HCT116 (cell line): ENCODE results near the gene FOXP1. TPM values are rescaled to one million over a fixed set of nuclear protein-coding genes. Genes with fewer than 3 reads are reported as not detected.

Experiments used
- ATAC-seq: fragments of 200-7000 bp; cut with Tn5 transposase; 2 replicates; pipeline ENCODE4 v1.9.1; 2020; ENCODE audit warnings: mild to moderate bottlenecking, moderate library complexity
- BruUV-seq: library from RNA; stranded (reverse); fragments of 400-500 nt; replicated peaks from 2 replicates; lab custom pipeline; 2021; lab: Mats Ljungman, UMichigan
- CTCF ChIA-PET: fragments of 300-600 bp; sonication (Branson Sonifier 250); formaldehyde crosslinking; loops from one replicate; lab custom pipeline; 2021; ENCODE audit warnings: antibody characterized with exemption; lab: Charles Lee
- POLR2A ChIA-PET: fragments of 300-600, 350-600 bp; sonication (Branson Sonifier 250); formaldehyde crosslinking; loops from one replicate; lab custom pipeline; 2021; ENCODE audit warnings: antibody characterized with exemption; lab: Charles Lee
- RAD21 ChIA-PET, 2 experiments: fragments of 300-600 bp; sonication (Branson Sonifier 250); formaldehyde crosslinking; loops; one replicate each; lab custom pipeline; 2023; ENCODE audit warnings: low total read pairs in 2 of 2; ENCODE audit not compliant: uncharacterized antibody in 2 of 2, unreplicated experiment in 2 of 2, low non-redundant PET in 1 of 2; lab: Charles Lee
- DNase-seq: peaks from one replicate; pipeline ENCODE4 v3.0.0-alpha.2; 2010; ENCODE audit warnings: low read depth, low spot score
- H2AFZ ChIP-seq: fragments of 200-600 bp; shearing (Covaris generic), sonication (generic); 2 replicates; pipeline ENCODE4 v1.6.1; 2017; ENCODE audit warnings: low read depth, mixed run types, mixed read lengths, antibody characterized with exemption, low read length; ENCODE audit not compliant: poor library complexity, severe bottlenecking
- H3K27ac ChIP-seq: 2 replicates; pipeline ENCODE4 v1.5.1; 2012; ENCODE audit warnings: low read depth, low read length
- H3K27me3 ChIP-seq: fragments of 200-600 bp; sonication (generic); 2 replicates; pipeline ENCODE4 v1.6.1; 2016; ENCODE audit warnings: mixed run types, low read length, mixed read lengths; ENCODE audit not compliant: insufficient read depth
- H3K36me3 ChIP-seq, 2 experiments: fragments of 200-500 bp in 1 of 2; fragments of 200-600 bp in 1 of 2; sonication (Bioruptor generic) in 1 of 2; sonication (generic) in 1 of 2; 2 replicates each; pipeline versions ENCODE4 v1.5.1 to v1.6.1; 2014 to 2016; ENCODE audit warnings: low read length in 2 of 2, inconsistent platforms in 1 of 2, mixed read lengths in 1 of 2, mixed run types in 1 of 2; ENCODE audit not compliant: insufficient read depth in 2 of 2, control insufficient read depth in 1 of 2
- H3K4me1 ChIP-seq, 2 experiments: fragments of 200-600 bp in 1 of 2; sonication (generic) in 1 of 2; 2 replicates each; pipeline versions ENCODE4 v1.5.1 to v1.6.1; 2012 to 2017; ENCODE audit warnings: low read length in 2 of 2, inconsistent platforms in 1 of 2, mild to moderate bottlenecking in 1 of 2, mixed read lengths in 1 of 2, mixed run types in 1 of 2, moderate library complexity in 1 of 2; ENCODE audit not compliant: insufficient read depth in 2 of 2, control insufficient read depth in 1 of 2
- H3K4me2 ChIP-seq: fragments of 200-600 bp; sonication (generic); 2 replicates; pipeline ENCODE4 v1.6.1; 2017; ENCODE audit warnings: mixed run types, low read length, mixed read lengths
- H3K4me3 ChIP-seq, 2 experiments: fragments of 200-600 bp in 1 of 2; sonication (generic) in 1 of 2; replicated peaks in 1 of 2; 2 replicates each; pipeline ENCODE4 v1.5.1; 2011 to 2016; ENCODE audit warnings: low read length in 2 of 2, control low read depth in 1 of 2, low read depth in 1 of 2, mild to moderate bottlenecking in 1 of 2, mixed read lengths in 1 of 2, mixed run types in 1 of 2
- H3K79me2 ChIP-seq: fragments of 200-600 bp; sonication (generic); 2 replicates; pipeline ENCODE4 v1.6.1; 2017; ENCODE audit warnings: mild to moderate bottlenecking, mixed run types, low read length, moderate library complexity, mixed read lengths; ENCODE audit not compliant: insufficient read depth
- H3K9ac ChIP-seq: fragments of 200-600 bp; sonication (generic); 2 replicates; pipeline ENCODE4 v1.6.1; 2016; ENCODE audit warnings: low read length, mixed read lengths
- H3K9me2 ChIP-seq: fragments of 200-600 bp; sonication (generic), shearing (Covaris generic); 2 replicates; pipeline ENCODE4 v1.6.1; 2017; ENCODE audit warnings: mixed run types, mild to moderate bottlenecking, moderate library complexity; ENCODE audit not compliant: insufficient read depth
- H3K9me3 ChIP-seq, 2 experiments: fragments of 200-500 bp in 1 of 2; fragments of 200-600 bp in 1 of 2; sonication (Bioruptor generic) in 1 of 2; sonication (generic) in 1 of 2; 2 replicates each; pipeline ENCODE4 v1.6.1; 2014 to 2017; ENCODE audit warnings: low read length in 2 of 2, mixed read lengths in 2 of 2, inconsistent platforms in 1 of 2, low read depth in 1 of 2, mild to moderate bottlenecking in 1 of 2, mixed run types in 1 of 2, moderate library complexity in 1 of 2; ENCODE audit not compliant: control insufficient read depth in 1 of 2, insufficient read depth in 1 of 2
- H4K20me1 ChIP-seq: fragments of 200-600 bp; sonication (generic), shearing (Covaris generic); 2 replicates; pipeline ENCODE4 v1.6.1; 2017; ENCODE audit warnings: mixed run types, mild to moderate bottlenecking, moderate library complexity; ENCODE audit not compliant: insufficient read depth
- CBX3 ChIP-seq: IDR thresholded peaks from 2 replicates; pipeline ENCODE4 v1.6.1; 2012; ENCODE audit warnings: low read depth
- CEBPB ChIP-seq: IDR thresholded peaks from 2 replicates; pipeline ENCODE4 v1.6.1; 2012; ENCODE audit warnings: low read depth
- EGR1 ChIP-seq: IDR thresholded peaks from 2 replicates; pipeline ENCODE4 v1.6.1; 2012; ENCODE audit warnings: low read depth
- EZH2 ChIP-seq: fragments of 200-600 bp; sonication (generic); IDR thresholded peaks from 2 replicates; pipeline ENCODE4 v1.6.1; 2017; ENCODE audit warnings: antibody characterized with exemption, mixed run types
- EZH2phosphoT487 ChIP-seq: fragments of 200-600 bp; IDR thresholded peaks from 2 replicates; pipeline ENCODE4 v1.6.1; 2018; ENCODE audit warnings: antibody characterized with exemption, borderline replicate concordance
- FOSL1 ChIP-seq: IDR thresholded peaks from 2 replicates; pipeline ENCODE4 v1.6.1; 2012; ENCODE audit warnings: low read depth
- JUND ChIP-seq: IDR thresholded peaks from 2 replicates; pipeline ENCODE4 v1.6.1; 2012
- POLR2A ChIP-seq: IDR thresholded peaks from 2 replicates; pipeline ENCODE4 v1.7.0; 2011; ENCODE audit warnings: borderline replicate concordance; ENCODE audit not compliant: insufficient read depth, insufficient read length; ENCODE audit errors: extremely low read depth
- POLR2AphosphoS5 ChIP-seq: IDR thresholded peaks from 2 replicates; pipeline ENCODE4 v1.6.1; 2011; ENCODE audit warnings: mild to moderate bottlenecking, low read depth, low read length, moderate library complexity
- RAD21 ChIP-seq: IDR thresholded peaks from 2 replicates; pipeline ENCODE4 v1.6.1; 2012; ENCODE audit warnings: low read depth, mild to moderate bottlenecking
- SIN3A ChIP-seq: IDR thresholded peaks from 2 replicates; pipeline ENCODE4 v1.6.1; 2012; ENCODE audit warnings: low read depth
- SP1 ChIP-seq: IDR thresholded peaks from 2 replicates; pipeline ENCODE4 v1.6.1; 2012; ENCODE audit warnings: low read depth
- SRF ChIP-seq: IDR thresholded peaks from 2 replicates; pipeline ENCODE4 v1.6.1; 2012; ENCODE audit warnings: low read depth
- TCF7L2 ChIP-seq: IDR thresholded peaks from 2 replicates; pipeline ENCODE4 v1.7.0; 2011; ENCODE audit warnings: borderline replicate concordance, inconsistent platforms; ENCODE audit not compliant: insufficient read depth, insufficient read length; ENCODE audit errors: extremely low read depth
- YY1 ChIP-seq: IDR thresholded peaks from 2 replicates; pipeline ENCODE4 v1.6.1; 2011; ENCODE audit warnings: low read length, low read depth, moderate library complexity, mild to moderate bottlenecking; ENCODE audit not compliant: insufficient replicate concordance; ENCODE audit errors: extremely low read depth
- ZFX ChIP-seq: fragments of 450-650 bp; IDR thresholded peaks from 2 replicates; pipeline ENCODE4 v1.6.1; 2017
- ZNF274 ChIP-seq: fragments of 200-500 bp; sonication (Bioruptor generic); IDR thresholded peaks from 2 replicates; pipeline ENCODE4 v1.6.1; 2014; ENCODE audit warnings: mild to moderate bottlenecking, low read depth, low read length, inconsistent platforms
- intact Hi-C: fragments of 100-400 bp; cut with micrococcal nuclease; formaldehyde crosslinking; loops from 2 replicates; pipeline ENCODE4 v1.10.0; 2022
- total RNA-seq: library from RNA; stranded (reverse); gene quantifications from one replicate; pipeline ENCODE4 v1.2.1, GENCODE V29; 2021; ENCODE audit not compliant: unreplicated experiment
- TF ChIP-seq, protein P1 (sequence below): IDR thresholded peaks from 2 replicates; pipeline ENCODE4 v1.6.1; 2012
- TF ChIP-seq, protein P2 (sequence below), 3 experiments: fragments of 200-600 bp in 1 of 3; sonication (generic) in 1 of 3; IDR thresholded peaks in 2 of 3; conservative IDR thresholded peaks in 1 of 3; 2 replicates each; pipeline ENCODE4 v1.5.1; 2012 to 2017; ENCODE audit warnings: low read depth in 2 of 3, low read length in 2 of 3, antibody characterized with exemption in 1 of 3, borderline replicate concordance in 1 of 3, control low read depth in 1 of 3, mild to moderate bottlenecking in 1 of 3, mixed read lengths in 1 of 3, mixed run types in 1 of 3, moderate library complexity in 1 of 3; ENCODE audit not compliant: insufficient read depth in 1 of 3

Gene FOXP1
- total RNA-seq, 1 experiment from 2014 or later = 11.4 TPM

DNA sequence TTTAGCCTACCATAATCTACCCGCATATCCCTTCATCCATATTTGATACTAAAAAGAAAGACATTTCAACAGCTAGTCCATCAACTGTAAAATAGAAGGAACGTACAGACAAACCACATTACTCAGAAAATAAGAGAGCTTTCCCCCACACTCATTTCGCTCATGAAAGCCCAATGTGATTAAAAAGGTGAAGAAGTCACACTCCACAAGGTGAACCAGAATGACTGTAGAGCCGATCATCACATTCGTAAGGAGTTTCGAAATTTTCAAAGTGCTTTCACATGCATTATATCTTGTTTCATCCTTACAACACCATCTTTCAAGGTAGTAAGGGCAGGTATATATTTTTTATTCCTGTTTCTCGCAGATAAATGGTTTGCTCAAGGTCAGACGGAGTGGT lies 225.3 kb downstream of the FOXP1 start:
- Histone ChIP-seq H3K9ac (no peak overlapping the region), H3K36me3 (no peaks in the 10 kb centered on the region), H3K4me1 (no peaks in the 10 kb centered on the region), H2AFZ (no peak overlapping the region), H4K20me1 (no peaks in the 10 kb centered on the region), H3K4me2 (no peak overlapping the region), H3K4me3 (no peak overlapping the region), H3K9me2 (no peaks in the 10 kb centered on the region), H3K27me3 (no peaks in the 10 kb centered on the region), H3K79me2 (no peaks in the 10 kb centered on the region), H3K27ac (no peak overlapping the region), H3K9me3 (no peaks in the 10 kb centered on the region)
- no TSS peak for BruUV-seq
- no peak for DNase-seq
- intact Hi-C loops = no loop called here
- TF ChIP-seq POLR2A = no peak
- no peak for TF ChIP-seq SRF
- TF ChIP-seq SIN3A = no peak
- TF ChIP-seq EZH2 = no peak
- no peak for TF ChIP-seq EZH2phosphoT487
- TF ChIP-seq FOSL1 = no peak
- no peak for TF ChIP-seq JUND
- no peak for TF ChIP-seq ZNF274
- TF ChIP-seq, protein P1, sequence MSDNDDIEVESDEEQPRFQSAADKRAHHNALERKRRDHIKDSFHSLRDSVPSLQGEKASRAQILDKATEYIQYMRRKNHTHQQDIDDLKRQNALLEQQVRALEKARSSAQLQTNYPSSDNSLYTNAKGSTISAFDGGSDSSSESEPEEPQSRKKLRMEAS = no peak
- no peak for TF ChIP-seq YY1
- TF ChIP-seq ZFX = no peak
- no peak for TF ChIP-seq TCF7L2
- TF ChIP-seq CEBPB = no peak
- TF ChIP-seq POLR2AphosphoS5 = no peak
- ChIA-PET CTCF (no interaction called here), POLR2A (no interaction called here), RAD21 (no interaction called here)
- ATAC-seq = no peak

DNA sequence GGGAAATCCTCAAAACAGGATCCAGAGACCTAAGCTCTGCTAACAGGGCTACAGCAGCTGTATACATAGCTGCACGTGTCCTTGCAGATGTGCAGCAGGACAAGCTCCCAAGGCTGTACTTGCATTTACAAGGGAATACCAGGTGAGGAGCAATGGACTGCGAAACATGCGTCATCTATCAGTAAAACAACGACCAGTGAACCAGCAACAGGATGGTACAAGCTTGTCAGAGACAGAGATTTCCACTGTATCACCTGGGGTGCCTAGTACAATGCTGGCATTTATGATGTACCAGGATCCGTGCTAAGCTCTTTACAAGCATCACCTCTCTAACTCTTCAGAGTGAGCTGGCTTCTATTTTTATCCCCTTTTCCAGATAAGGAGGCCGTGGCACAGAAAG lies 227.3 kb downstream of the FOXP1 start:
- no peak overlapping the region for H3K9ac ChIP-seq
- POLR2A ChIA-PET = no interaction called here
- H3K27ac ChIP-seq = no peak overlapping the region
- intact Hi-C loops = no loop called here
- DNase-seq (no peak), ATAC-seq (no peak)
- H3K27me3 ChIP-seq = no peaks in the 10 kb centered on the region
- no peak overlapping the region for H2AFZ ChIP-seq
- CTCF ChIA-PET = no interaction called here
- H3K79me2 ChIP-seq = no peaks in the 10 kb centered on the region
- H3K9me3 ChIP-seq = no peaks in the 10 kb centered on the region
- no peak overlapping the region for H3K4me3 ChIP-seq
- RAD21 ChIA-PET = no interaction called here
- BruUV-seq = no TSS peak
- H3K36me3 ChIP-seq = no peaks in the 10 kb centered on the region
- no peak overlapping the region for H3K4me2 ChIP-seq
- H4K20me1 ChIP-seq = no peaks in the 10 kb centered on the region
- no peaks in the 10 kb centered on the region for H3K4me1 ChIP-seq
- no peaks in the 10 kb centered on the region for H3K9me2 ChIP-seq
- TF ChIP-seq POLR2AphosphoS5 (no peak), FOSL1 (no peak), SRF (no peak), EGR1 (no peak), ZFX (no peak), CEBPB (no peak), SIN3A (no peak), YY1 (no peak), RAD21 (no peak), SP1 (no peak), CBX3 (no peak)
- TF ChIP-seq, protein P2, sequence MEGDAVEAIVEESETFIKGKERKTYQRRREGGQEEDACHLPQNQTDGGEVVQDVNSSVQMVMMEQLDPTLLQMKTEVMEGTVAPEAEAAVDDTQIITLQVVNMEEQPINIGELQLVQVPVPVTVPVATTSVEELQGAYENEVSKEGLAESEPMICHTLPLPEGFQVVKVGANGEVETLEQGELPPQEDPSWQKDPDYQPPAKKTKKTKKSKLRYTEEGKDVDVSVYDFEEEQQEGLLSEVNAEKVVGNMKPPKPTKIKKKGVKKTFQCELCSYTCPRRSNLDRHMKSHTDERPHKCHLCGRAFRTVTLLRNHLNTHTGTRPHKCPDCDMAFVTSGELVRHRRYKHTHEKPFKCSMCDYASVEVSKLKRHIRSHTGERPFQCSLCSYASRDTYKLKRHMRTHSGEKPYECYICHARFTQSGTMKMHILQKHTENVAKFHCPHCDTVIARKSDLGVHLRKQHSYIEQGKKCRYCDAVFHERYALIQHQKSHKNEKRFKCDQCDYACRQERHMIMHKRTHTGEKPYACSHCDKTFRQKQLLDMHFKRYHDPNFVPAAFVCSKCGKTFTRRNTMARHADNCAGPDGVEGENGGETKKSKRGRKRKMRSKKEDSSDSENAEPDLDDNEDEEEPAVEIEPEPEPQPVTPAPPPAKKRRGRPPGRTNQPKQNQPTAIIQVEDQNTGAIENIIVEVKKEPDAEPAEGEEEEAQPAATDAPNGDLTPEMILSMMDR (IDR thresholded peaks at IDR 0.05 in 2 of 3, conservative IDR thresholded peaks at IDR 0.05 in 1 of 3; ENCODE audit: borderline replicate concordance in 1 of 3, insufficient read depth in 1 of 3, low read depth in 2 of 3, low read length in 2 of 3) = no peak
- TF ChIP-seq, protein P1 = no peak
